CMK (cell line): ENCODE measurements around the gene FAF1.
"Not testable (repeated sequence)": the region's sequence is repeated elsewhere in the genome, so short reads cannot be mapped to it uniquely, and the experiment has no call there.

Experiments used
- DNase-seq: peaks from one replicate; pipeline ENCODE4 v3.0.0-alpha.2; 2010; ENCODE audit warnings: low read depth

FAF1 gene

GRCh38 chr1:50910356-50910755 lies 49.7 kb downstream of the FAF1 start:
- not testable (repeated sequence) for DNase-seq

- not testable (repeated sequence) for DNase-seq
Measured at GRCh38 chr1:50907610-50908009, 52.5 kb downstream of the FAF1 start.

- DNase-seq = not testable (repeated sequence)
Measured at GRCh38 chr1:50906050-50906449, 54.0 kb downstream of the FAF1 start.

- no peak for DNase-seq
Measured at GRCh38 chr1:50902419-50902818, 57.6 kb downstream of the FAF1 start.

- no peak for DNase-seq
Measured at GRCh38 chr1:50901872-50902271, 58.2 kb downstream of the FAF1 start.

- no peak for DNase-seq
Measured at GRCh38 chr1:50898773-50899172, 61.3 kb downstream of the FAF1 start.

- DNase-seq = no peak
Measured at GRCh38 chr1:50894340-50894739, 65.7 kb downstream of the FAF1 start.

GRCh38 chr1:50893466-50893865 lies 66.6 kb downstream of the FAF1 start:
- no peak for DNase-seq

- DNase-seq = not testable (repeated sequence)
Measured at GRCh38 chr1:50887555-50887954, 72.5 kb downstream of the FAF1 start.

GRCh38 chr1:50880373-50880772 lies 79.7 kb downstream of the FAF1 start:
- DNase-seq = no peak

GRCh38 chr1:50879137-50879536 lies 80.9 kb downstream of the FAF1 start:
- DNase-seq = no peak

- DNase-seq = no peak
Measured at GRCh38 chr1:50878434-50878833, 81.6 kb downstream of the FAF1 start.

GRCh38 chr1:50877641-50878040 lies 82.4 kb downstream of the FAF1 start:
- DNase-seq = no peak

- DNase-seq = peak; percentile 61
Measured at GRCh38 chr1:50873458-50874187, 86.4 kb downstream of the FAF1 start.

- not testable (repeated sequence) for DNase-seq
Measured at GRCh38 chr1:50864845-50865244, 95.2 kb downstream of the FAF1 start.

GRCh38 chr1:50861772-50862171 lies 98.3 kb downstream of the FAF1 start:
- DNase-seq = no peak

GRCh38 chr1:50860702-50861101 lies 99.4 kb downstream of the FAF1 start:
- no peak for DNase-seq

GRCh38 chr1:50860256-50860655 lies 99.8 kb downstream of the FAF1 start:
- no peak for DNase-seq

GRCh38 chr1:50859657-50860056 lies 100.4 kb downstream of the FAF1 start:
- DNase-seq = no peak

GRCh38 chr1:50858761-50859160 lies 101.3 kb downstream of the FAF1 start:
- DNase-seq = no peak

GRCh38 chr1:50857702-50858101 lies 102.4 kb downstream of the FAF1 start:
- no peak for DNase-seq

- no peak for DNase-seq
Measured at GRCh38 chr1:50853325-50853724, 106.7 kb downstream of the FAF1 start.

GRCh38 chr1:50852889-50853288 lies 107.2 kb downstream of the FAF1 start:
- no peak for DNase-seq

- DNase-seq = no peak
Measured at GRCh38 chr1:50851466-50851865, 108.6 kb downstream of the FAF1 start.
